ENCODE results near the gene SIRT5. TPM values are rescaled to one million over a fixed set of nuclear protein-coding genes. Genes with fewer than 3 reads are reported as not detected.

The SIRT5 gene
- total RNA-seq, 2 donors from 2014 or later = 12.1 to 19.0 TPM

GRCh38 chr6:13526727-13527670, 47.4 kb upstream of the SIRT5 start:
- TF ChIP-seq, protein P1, sequence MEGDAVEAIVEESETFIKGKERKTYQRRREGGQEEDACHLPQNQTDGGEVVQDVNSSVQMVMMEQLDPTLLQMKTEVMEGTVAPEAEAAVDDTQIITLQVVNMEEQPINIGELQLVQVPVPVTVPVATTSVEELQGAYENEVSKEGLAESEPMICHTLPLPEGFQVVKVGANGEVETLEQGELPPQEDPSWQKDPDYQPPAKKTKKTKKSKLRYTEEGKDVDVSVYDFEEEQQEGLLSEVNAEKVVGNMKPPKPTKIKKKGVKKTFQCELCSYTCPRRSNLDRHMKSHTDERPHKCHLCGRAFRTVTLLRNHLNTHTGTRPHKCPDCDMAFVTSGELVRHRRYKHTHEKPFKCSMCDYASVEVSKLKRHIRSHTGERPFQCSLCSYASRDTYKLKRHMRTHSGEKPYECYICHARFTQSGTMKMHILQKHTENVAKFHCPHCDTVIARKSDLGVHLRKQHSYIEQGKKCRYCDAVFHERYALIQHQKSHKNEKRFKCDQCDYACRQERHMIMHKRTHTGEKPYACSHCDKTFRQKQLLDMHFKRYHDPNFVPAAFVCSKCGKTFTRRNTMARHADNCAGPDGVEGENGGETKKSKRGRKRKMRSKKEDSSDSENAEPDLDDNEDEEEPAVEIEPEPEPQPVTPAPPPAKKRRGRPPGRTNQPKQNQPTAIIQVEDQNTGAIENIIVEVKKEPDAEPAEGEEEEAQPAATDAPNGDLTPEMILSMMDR (conservative IDR thresholded peaks at IDR 0.05) = no peak
- peaks cover 38% of the 10 kb centered on the region for H3K4me1 Mint-ChIP-seq
- Histone ChIP-seq H3K9me3 (ENCODE audit: control insufficient read depth, low read length) (no peaks in the 10 kb centered on the region), H3K4me3 (ENCODE audit: low read length) (no peak overlapping the region), H3K9ac (ENCODE audit: extremely low read depth, low read length, poor library complexity, severe bottlenecking) (no peak overlapping the region), H3K27ac (ENCODE audit: low read depth, low read length) (no peak overlapping the region), H3K27me3 (ENCODE audit: control insufficient read depth, insufficient read depth, low read length, poor library complexity, severe bottlenecking) (no peaks in the 10 kb centered on the region), H3K36me3 (ENCODE audit: control insufficient read depth, insufficient read depth, low read length) (no peaks in the 10 kb centered on the region), H3K4me1 (ENCODE audit: control insufficient read depth, insufficient read depth, low read length) (peaks cover 10% of the 10 kb centered on the region)
- H3K27me3 Mint-ChIP-seq (ENCODE audit: insufficient read depth) = no peaks in the 10 kb centered on the region
- no peaks in the 10 kb centered on the region for H3K9me3 Mint-ChIP-seq
- WGBS, 2 experiments (ENCODE audit: insufficient coverage in 1 of 2, insufficient read length in 1 of 2) = 85 to 93% methylated on average over 8 to 17 of the region's 17 CpGs
- no peak for DNase-seq
- no peak overlapping the region for H3K4me3 Mint-ChIP-seq
- no peak overlapping the region for H3K27ac Mint-ChIP-seq
- H3K36me3 Mint-ChIP-seq (ENCODE audit: low read depth) = no peaks in the 10 kb centered on the region

DNA sequence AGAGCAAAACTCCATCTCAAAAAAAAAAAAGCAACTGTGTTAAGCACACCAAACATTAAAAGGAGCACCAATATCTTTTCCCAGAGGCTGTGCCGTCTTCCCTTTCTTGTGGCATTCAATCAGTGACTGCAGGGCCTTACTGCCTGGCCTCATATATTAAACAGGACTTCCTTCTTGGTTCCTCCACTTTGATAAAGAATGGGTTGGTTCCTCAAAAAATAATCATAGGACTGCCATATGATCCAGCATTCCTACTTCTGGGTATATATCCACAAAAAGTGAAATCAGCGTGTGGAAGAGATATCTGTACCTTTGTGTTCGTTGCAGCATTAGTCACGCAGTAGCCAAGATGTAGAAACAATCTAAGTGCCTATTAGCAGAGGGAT, 46.7 kb upstream of the SIRT5 start:
- TF ChIP-seq, protein P1 (conservative IDR thresholded peaks at IDR 0.05) = no peak
- no peaks in the 10 kb centered on the region for H3K36me3 Mint-ChIP-seq (ENCODE audit: low read depth)
- peaks cover 3% of the 10 kb centered on the region for H3K27me3 ChIP-seq (ENCODE audit: control insufficient read depth, insufficient read depth, low read length, poor library complexity, severe bottlenecking)
- H3K4me3 ChIP-seq (ENCODE audit: low read length) = no peak overlapping the region
- peaks cover 43% of the 10 kb centered on the region for H3K4me1 Mint-ChIP-seq
- no peak overlapping the region for H3K27ac Mint-ChIP-seq
- H3K9ac ChIP-seq (ENCODE audit: extremely low read depth, low read length, poor library complexity, severe bottlenecking) = no peak overlapping the region
- no peak overlapping the region for H3K27ac ChIP-seq (ENCODE audit: low read depth, low read length)
- H3K9me3 ChIP-seq (ENCODE audit: control insufficient read depth, low read length) = no peaks in the 10 kb centered on the region
- no peak overlapping the region for H3K4me3 Mint-ChIP-seq
- peaks cover 1% of the 10 kb centered on the region for H3K27me3 Mint-ChIP-seq (ENCODE audit: insufficient read depth)
- H3K9me3 Mint-ChIP-seq = no peaks in the 10 kb centered on the region
- WGBS, 2 experiments (ENCODE audit: insufficient coverage in 1 of 2, insufficient read length in 1 of 2) = 92% methylated on average over 4 of the region's 4 CpGs; no CpG with 5 or more reads in 1 of the 2 experiments
- peaks cover 10% of the 10 kb centered on the region for H3K4me1 ChIP-seq (ENCODE audit: control insufficient read depth, insufficient read depth, low read length)
- no peak for DNase-seq
- no peaks in the 10 kb centered on the region for H3K36me3 ChIP-seq (ENCODE audit: control insufficient read depth, insufficient read depth, low read length)

GRCh38 chr6:13528232-13528631, 46.2 kb upstream of the SIRT5 start:
- H3K36me3 Mint-ChIP-seq (ENCODE audit: low read depth) = no peaks in the 10 kb centered on the region
- H3K27ac ChIP-seq (ENCODE audit: low read depth, low read length) = no peak overlapping the region
- WGBS, 2 experiments (ENCODE audit: insufficient coverage in 1 of 2, insufficient read length in 1 of 2) = 93 to 100% methylated on average over 1 to 2 of the region's 3 CpGs

More at GRCh38 chr6:13528232-13528631, 46.2 kb upstream of the SIRT5 start:
- H3K9me3 Mint-ChIP-seq = no peaks in the 10 kb centered on the region
- Histone ChIP-seq H3K4me1 (ENCODE audit: control insufficient read depth, insufficient read depth, low read length) (peaks cover 10% of the 10 kb centered on the region), H3K27me3 (ENCODE audit: control insufficient read depth, insufficient read depth, low read length, poor library complexity, severe bottlenecking) (peaks cover 9% of the 10 kb centered on the region), H3K9ac (ENCODE audit: extremely low read depth, low read length, poor library complexity, severe bottlenecking) (no peak overlapping the region), H3K9me3 (ENCODE audit: control insufficient read depth, low read length) (no peaks in the 10 kb centered on the region), H3K36me3 (ENCODE audit: control insufficient read depth, insufficient read depth, low read length) (no peaks in the 10 kb centered on the region), H3K4me3 (ENCODE audit: low read length) (no peak overlapping the region)
- no peak for DNase-seq
- TF ChIP-seq, protein P1 (conservative IDR thresholded peaks at IDR 0.05) = no peak
- H3K27ac Mint-ChIP-seq = no peak overlapping the region
- peaks cover 7% of the 10 kb centered on the region for H3K27me3 Mint-ChIP-seq (ENCODE audit: insufficient read depth)
- peaks cover 49% of the 10 kb centered on the region for H3K4me1 Mint-ChIP-seq
- no peak overlapping the region for H3K4me3 Mint-ChIP-seq
